Heart left ventricle (tissue), 16 donors: ENCODE results near the gene MCUB. TPM values are rescaled to one million over a fixed set of nuclear protein-coding genes. Genes with fewer than 3 reads are reported as not detected.

Experiments used
- ATAC-seq, 4 donors: fragments of 200-7000 bp; cut with Tn5 transposase; one replicate each; pipeline ENCODE4 v1.9.1; 2020 to 2022; ENCODE audit warnings: moderate library complexity in 4 of 4, mild to moderate bottlenecking in 3 of 4, moderate number of reproducible peaks in 1 of 4
- DNase-seq, 5 donors: peaks; one replicate each; pipeline ENCODE4 v3.0.0-alpha.2; 2020
- H3K27ac ChIP-seq, 12 donors: fragments of 200-600 bp; sonication (generic) in 4 of 12; one replicate each; pipeline versions ENCODE4 v1.5.0 to v1.8.0; 2016 to 2022; ENCODE audit warnings: mild to moderate bottlenecking in 2 of 12
- H3K27me3 ChIP-seq, 9 donors: fragments of 200-600 bp; sonication (generic) in 2 of 9; one replicate each; pipeline versions ENCODE4 v1.5.1 to v1.8.0; 2016 to 2022; ENCODE audit warnings: mild to moderate bottlenecking in 3 of 9
- H3K36me3 ChIP-seq, 9 donors: fragments of 200-600 bp; sonication (generic) in 2 of 9; one replicate each; pipeline versions ENCODE4 v1.5.0 to v1.8.0; 2018 to 2022; ENCODE audit warnings: mild to moderate bottlenecking in 2 of 9
- H3K4me1 ChIP-seq, 12 donors: fragments of 200-600 bp; sonication (generic) in 4 of 12; one replicate each; pipeline versions ENCODE4 v1.5.0 to v1.8.0; 2016 to 2022; ENCODE audit warnings: mild to moderate bottlenecking in 3 of 12
- H3K4me3 ChIP-seq, 12 donors: fragments of 200-600 bp; sonication (generic) in 4 of 12; one replicate each; pipeline versions ENCODE4 v1.5.0 to v1.8.0; 2017 to 2022; ENCODE audit warnings: mild to moderate bottlenecking in 9 of 12, moderate library complexity in 4 of 12
- H3K9me3 ChIP-seq, 12 donors: fragments of 200-600 bp; sonication (generic) in 4 of 12; one replicate each; pipeline versions ENCODE4 v1.5.0 to v1.8.0; 2016 to 2022; ENCODE audit warnings: mild to moderate bottlenecking in 1 of 12
- CTCF ChIP-seq, 12 donors: fragments of 200-600 bp; sonication (generic) in 4 of 12; IDR thresholded peaks; one replicate each; pipeline versions ENCODE4 v1.5.0 to v1.8.0; 2018 to 2022; ENCODE audit warnings: antibody characterized with exemption in 12 of 12, mild to moderate bottlenecking in 5 of 12
- POLR2A ChIP-seq, 2 donors: fragments of 450-650 bp; IDR thresholded peaks; one replicate each; pipeline ENCODE4 v1.6.1; 2017; ENCODE audit warnings: antibody characterized with exemption in 2 of 2, mild to moderate bottlenecking in 2 of 2, moderate library complexity in 2 of 2
- WGBS, 4 donors: extraction: QIAGEN DNeasy Blood & Tissue Kit in 2 of 4; methylation state at CpG; one replicate each; pipeline versions ENCODE4 v1.1.5 to v1.1.7; 2013 to 2018; 5-methylcytosine and 5-hydroxymethylcytosine counted together
- intact Hi-C, 10 donors: fragments of 100-400 bp; cut with DNase I; formaldehyde crosslinking; loops; one replicate each; pipeline versions ENCODE4 v1.11.1 to v1.14.2; 2022
- polyA plus RNA-seq, 2 donors: library from polyadenylated mRNA; stranded (reverse); fragments of 200-250 nt; gene quantifications; one replicate each; pipeline ENCODE4 v1.2.3, GENCODE V29; 2013
- total RNA-seq, 9 donors: library from RNA; depleted of rRNA in 2 of 9; stranded (reverse); fragments of >200 nt in 2 of 9; fragmentation: NEBNext Ultra II Directional in 3 of 9; extraction: Animal tissue kit (Norgen Biotek cat#: 25700) in 3 of 9; gene quantifications; one replicate each; pipeline versions ENCODE4 v1.1.0 to v1.2.4, GENCODE V29; 2016 to 2023
- donor health status: ischemic (EF 13 %, LVEDD 7.1; RV severe dilation, severe dysfunction).
- donor health status: healthy with polysubstance abuse.
- donor health status: DM: no; HTN: yes; CAD: no.
- donor health status: DM: no; HTN: no; CAD: no.
- donor health status: ischemic (EF 25% LVEDD 6.9; RV normal size, moderate dysfunction).
- donor health status: ischemic (EF 25% LVEDD 5.7; RV mildly dilated, moderate dysfunction).
- donor health status: healthy.
- donor health status: DM: yes; HTN: yes; CAD: no.
- donor health status: ischemic (EF 35%, LVEDD 5.7; RV mildly dilated, moderate dysfunction).
- donor health status: nonischemic (EF 11% LVEDD 7.7; RV severe dilation, severe dysfunction).
- donor health status: DM: yes; HTN: yes; CAD: no.
- donor health status: PGD.
- donor health status: ischemic (EF 29% LVEDD 5.4; RV normal size, mild dysfunction).
- donor health status: nonischemic (EF 23%, LVEDD 6.1; RV moderate dilation, normal function).

MCUB gene
- total and polyA plus RNA-seq, 11 donors: 1.6 to 15.1 (median 4.3) TPM

GRCh38 chr4:109559625-109559982 lies 442 bp upstream of the MCUB start:
- peak overlapping the region; percentile 50 to 95 (median 78) for H3K4me3 ChIP-seq
- H3K9me3 ChIP-seq: no peaks in the 10 kb centered on the region
- H3K27me3 ChIP-seq: peaks cover 0 to 7% (median 0%) of the 10 kb centered on the region in 9 donors
- WGBS, 4 donors: 12 to 26% (median 16%) methylated on average over 25 to 27 of the region's 27 CpGs
- H3K4me1 ChIP-seq: peaks cover 0 to 31% (median 7%) of the 10 kb centered on the region in 12 donors
- DNase-seq (peak in 4 of 5 donors; percentile 23 to 36 (median 30)), ATAC-seq (peak; percentile 24 to 53 (median 36))
- no peaks in the 10 kb centered on the region for H3K36me3 ChIP-seq
- peak overlapping the region in 11 of 12 donors; percentile 74 to 95 (median 83) for H3K27ac ChIP-seq
- intact Hi-C loops: loop anchor here in 2 of 10 donors (10.0 kb wide), 2 partner anchors 125 to 255 kb away; partner anchors contain the start of genes GAR1 (in 1 of the 2) and SEC24B (in 1 of the 2)
- no peak for TF ChIP-seq CTCF (IDR thresholded peaks at IDR 0.05)
- TF ChIP-seq POLR2A (IDR thresholded peaks at IDR 0.05): no peak

DNA sequence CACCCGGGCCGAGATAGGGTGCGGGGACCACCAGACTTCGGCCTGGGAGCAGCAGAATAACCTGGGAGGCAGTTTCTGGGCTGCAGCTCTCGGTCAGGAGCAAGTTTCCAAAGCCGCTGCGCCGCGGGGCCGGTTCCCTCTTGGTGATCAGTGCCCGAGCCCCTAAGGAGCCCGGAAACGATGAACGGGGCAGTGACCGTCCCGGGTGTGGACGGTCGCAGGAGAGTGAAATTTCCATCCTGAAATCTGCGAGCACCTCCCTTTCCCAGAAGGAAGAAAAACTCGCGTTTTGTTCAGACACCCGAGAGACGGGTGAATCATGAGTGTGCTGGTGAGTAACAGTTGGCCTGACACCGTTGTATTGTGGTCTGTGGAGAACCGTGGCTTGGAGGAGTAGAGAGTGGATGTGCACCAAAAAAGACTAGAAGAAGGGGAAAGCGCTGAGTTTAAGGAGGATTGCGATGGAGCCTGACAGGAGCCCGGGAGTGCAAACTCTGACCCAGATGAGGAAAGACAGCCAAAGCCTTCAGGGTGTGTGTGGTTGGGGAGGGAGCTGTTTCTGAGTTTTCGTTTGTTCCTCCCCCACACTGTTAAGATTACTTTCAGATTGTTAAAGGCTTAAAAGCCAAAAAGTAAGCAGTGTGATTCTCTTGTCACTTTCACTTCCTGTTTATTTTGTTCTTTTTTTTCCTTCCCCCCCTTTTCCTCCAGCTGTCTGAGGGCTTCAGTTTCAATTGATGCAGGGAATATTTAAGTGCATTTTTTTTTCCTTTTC lies 828 bp downstream of the MCUB start:
- no peak for TF ChIP-seq POLR2A (IDR thresholded peaks at IDR 0.05)
- TF ChIP-seq CTCF (IDR thresholded peaks at IDR 0.05): no peak
- Histone ChIP-seq H3K27me3 (peaks cover 0 to 7% (median 0%) of the 10 kb centered on the region in 9 donors), H3K4me1 (peaks cover 0 to 31% (median 7%) of the 10 kb centered on the region in 12 donors), H3K36me3 (no peaks in the 10 kb centered on the region), H3K4me3 (peak overlapping the region; percentile 50 to 95 (median 78)), H3K27ac (peak overlapping the region; percentile 33 to 95 (median 80)), H3K9me3 (no peaks in the 10 kb centered on the region)
- intact Hi-C loops: loop anchor here in 3 of 10 donors (1.0 to 10.0 kb wide), 4 partner anchors 126 to 254 kb away; partner anchors contain the start of genes SEC24B (in 2 of the 3), CASP6 (in 1 of the 3) and GAR1 (in 1 of the 3)
- peak; percentile 59 to 85 (median 76) for ATAC-seq
- WGBS, 4 donors: 2 to 3% (median 3%) methylated on average over 16 to 29 of the region's 29 CpGs
- DNase-seq: peak; percentile 27 to 71 (median 41)

DNA sequence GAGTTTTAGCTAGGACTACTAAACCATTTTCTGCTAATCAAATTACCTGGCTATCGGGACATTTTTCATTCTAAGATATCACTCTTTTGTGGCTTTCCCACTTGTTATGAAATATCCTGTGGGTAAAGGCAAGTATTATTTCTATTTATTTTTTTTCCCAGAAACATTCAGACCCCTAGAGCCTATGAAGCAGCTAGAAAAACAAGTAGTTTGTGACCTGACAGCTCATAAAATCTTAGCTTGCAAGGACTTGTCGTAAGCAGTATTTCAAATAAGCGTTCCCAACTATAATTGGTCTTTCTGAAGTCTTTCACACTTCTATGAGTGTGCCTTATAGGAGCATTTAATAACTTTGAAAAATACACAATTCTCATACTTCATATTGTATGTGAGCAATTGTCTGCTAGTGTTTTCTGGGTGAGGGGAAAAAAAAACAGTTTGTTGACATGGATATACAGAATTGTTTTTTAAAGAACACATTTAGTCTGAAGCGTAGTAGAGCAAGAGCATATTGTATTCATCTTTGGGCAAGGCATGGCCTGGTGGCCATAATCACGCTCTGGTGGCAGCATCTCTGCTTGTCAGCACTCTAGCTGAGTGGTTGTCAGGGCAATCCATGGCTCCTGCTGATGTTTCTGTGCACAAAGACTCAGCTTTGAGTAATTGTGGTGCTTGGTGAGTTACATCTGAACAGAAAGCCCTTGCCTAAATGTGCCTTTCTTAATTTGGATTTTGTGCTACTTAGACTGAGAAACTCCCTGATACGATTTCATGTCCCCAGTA lies 2.6 kb downstream of the MCUB start:
- H3K4me3 ChIP-seq: no peak overlapping the region
- intact Hi-C loops: loop anchor here in 2 of 10 donors (10.0 kb wide), 3 partner anchors 128 to 252 kb away; partner anchors contain the start of genes CASP6 (in 1 of the 2), GAR1 (in 1 of the 2) and SEC24B (in 1 of the 2)
- DNase-seq: no peak
- 92 to 98% (median 94%) methylated on average over 6 of the region's 6 CpGs for WGBS, 4 donors
- no peak for TF ChIP-seq POLR2A (IDR thresholded peaks at IDR 0.05)
- TF ChIP-seq CTCF (IDR thresholded peaks at IDR 0.05): no peak
- H3K27ac ChIP-seq: no peak overlapping the region
- H3K4me1 ChIP-seq: peaks cover 0 to 31% (median 7%) of the 10 kb centered on the region in 12 donors
- peaks cover 0 to 7% (median 0%) of the 10 kb centered on the region in 9 donors for H3K27me3 ChIP-seq
- no peaks in the 10 kb centered on the region for H3K9me3 ChIP-seq
- H3K36me3 ChIP-seq: no peaks in the 10 kb centered on the region
- ATAC-seq: no peak
